ENCODE results near the gene ZNF311.

Gene ZNF311

DNA sequence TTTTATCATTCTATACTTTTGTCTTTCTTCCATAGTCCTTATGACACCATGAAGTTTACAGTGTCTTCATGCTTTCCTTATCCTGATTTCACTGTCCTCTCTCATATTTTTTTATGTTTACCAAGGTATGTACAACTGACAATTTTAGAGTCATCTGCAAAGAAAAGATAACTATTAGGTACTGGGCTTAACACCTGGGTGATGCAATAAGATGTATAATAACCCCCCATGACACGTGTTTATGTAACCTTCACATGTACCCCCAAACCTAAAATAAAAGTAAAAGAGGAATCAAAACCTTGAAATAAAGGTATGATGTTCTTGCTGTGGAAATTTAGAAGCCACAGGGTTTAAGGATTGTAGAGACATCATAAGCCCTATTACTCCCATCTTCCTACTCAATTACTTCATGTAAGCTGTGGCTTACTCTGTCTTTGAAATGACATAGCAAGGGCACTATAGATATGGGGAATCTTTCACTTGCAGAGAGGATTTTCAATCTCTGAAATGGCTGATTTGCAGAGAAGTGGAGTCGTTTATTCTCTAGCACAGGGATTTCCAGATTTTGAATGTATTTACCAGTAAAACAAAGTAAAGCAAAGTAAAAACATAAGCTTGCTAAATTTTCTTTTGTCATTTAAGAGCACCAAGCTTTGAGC, 20.9 kb upstream of the ZNF311 start:
- Histone ChIP-seq H3K9me3 (ENCODE audit: severe bottlenecking) (no peaks in the 10 kb centered on the region), H3K27me3 (ENCODE audit: insufficient read depth, poor library complexity, severe bottlenecking) (peaks cover 10% of the 10 kb centered on the region), H3K4me3 (ENCODE audit: severe bottlenecking) (no peak overlapping the region), H3K36me3 (ENCODE audit: low read depth) (no peaks in the 10 kb centered on the region), H3K27ac (ENCODE audit: poor library complexity, severe bottlenecking) (no peak overlapping the region), H3K4me1 (ENCODE audit: insufficient read depth, poor library complexity, severe bottlenecking) (no peaks in the 10 kb centered on the region)
- DNase-seq (ENCODE audit: low spot score), result no peak
- TF ChIP-seq, protein P1, sequence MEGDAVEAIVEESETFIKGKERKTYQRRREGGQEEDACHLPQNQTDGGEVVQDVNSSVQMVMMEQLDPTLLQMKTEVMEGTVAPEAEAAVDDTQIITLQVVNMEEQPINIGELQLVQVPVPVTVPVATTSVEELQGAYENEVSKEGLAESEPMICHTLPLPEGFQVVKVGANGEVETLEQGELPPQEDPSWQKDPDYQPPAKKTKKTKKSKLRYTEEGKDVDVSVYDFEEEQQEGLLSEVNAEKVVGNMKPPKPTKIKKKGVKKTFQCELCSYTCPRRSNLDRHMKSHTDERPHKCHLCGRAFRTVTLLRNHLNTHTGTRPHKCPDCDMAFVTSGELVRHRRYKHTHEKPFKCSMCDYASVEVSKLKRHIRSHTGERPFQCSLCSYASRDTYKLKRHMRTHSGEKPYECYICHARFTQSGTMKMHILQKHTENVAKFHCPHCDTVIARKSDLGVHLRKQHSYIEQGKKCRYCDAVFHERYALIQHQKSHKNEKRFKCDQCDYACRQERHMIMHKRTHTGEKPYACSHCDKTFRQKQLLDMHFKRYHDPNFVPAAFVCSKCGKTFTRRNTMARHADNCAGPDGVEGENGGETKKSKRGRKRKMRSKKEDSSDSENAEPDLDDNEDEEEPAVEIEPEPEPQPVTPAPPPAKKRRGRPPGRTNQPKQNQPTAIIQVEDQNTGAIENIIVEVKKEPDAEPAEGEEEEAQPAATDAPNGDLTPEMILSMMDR (IDR thresholded peaks at IDR 0.05; ENCODE audit: poor library complexity, severe bottlenecking), result no peak
- no peak for ATAC-seq (ENCODE audit: low read depth)

DNA sequence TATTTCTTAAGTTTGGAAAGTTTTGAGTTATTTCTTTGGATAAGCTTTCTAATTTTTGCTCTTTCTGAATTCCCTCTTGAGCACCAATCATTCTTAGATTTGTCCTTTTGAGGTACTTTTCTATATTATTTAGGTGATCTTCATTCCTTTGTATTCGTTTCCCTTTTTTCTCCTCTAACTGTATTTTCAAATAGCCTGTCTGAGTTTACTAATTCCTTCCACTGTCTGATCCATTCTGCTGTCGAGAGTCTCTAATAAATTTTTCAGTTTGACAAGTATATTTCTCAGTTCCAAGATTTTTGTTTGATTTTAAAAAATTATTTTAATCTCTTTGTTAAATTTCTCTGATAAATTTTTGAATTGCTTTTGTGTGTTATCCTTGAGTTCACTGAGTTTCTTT, 16.3 kb upstream of the ZNF311 start:
- no peak for DNase-seq (ENCODE audit: low spot score)
- Histone ChIP-seq H3K36me3 (ENCODE audit: low read depth) (no peaks in the 10 kb centered on the region), H3K9me3 (ENCODE audit: severe bottlenecking) (no peaks in the 10 kb centered on the region), H3K27ac (ENCODE audit: poor library complexity, severe bottlenecking) (no peak overlapping the region), H3K27me3 (ENCODE audit: insufficient read depth, poor library complexity, severe bottlenecking) (peaks cover 10% of the 10 kb centered on the region), H3K4me3 (ENCODE audit: severe bottlenecking) (no peak overlapping the region), H3K4me1 (ENCODE audit: insufficient read depth, poor library complexity, severe bottlenecking) (no peaks in the 10 kb centered on the region)
- no peak for ATAC-seq (ENCODE audit: low read depth)
- TF ChIP-seq, protein P1 (IDR thresholded peaks at IDR 0.05; ENCODE audit: poor library complexity, severe bottlenecking), result no peak

DNA sequence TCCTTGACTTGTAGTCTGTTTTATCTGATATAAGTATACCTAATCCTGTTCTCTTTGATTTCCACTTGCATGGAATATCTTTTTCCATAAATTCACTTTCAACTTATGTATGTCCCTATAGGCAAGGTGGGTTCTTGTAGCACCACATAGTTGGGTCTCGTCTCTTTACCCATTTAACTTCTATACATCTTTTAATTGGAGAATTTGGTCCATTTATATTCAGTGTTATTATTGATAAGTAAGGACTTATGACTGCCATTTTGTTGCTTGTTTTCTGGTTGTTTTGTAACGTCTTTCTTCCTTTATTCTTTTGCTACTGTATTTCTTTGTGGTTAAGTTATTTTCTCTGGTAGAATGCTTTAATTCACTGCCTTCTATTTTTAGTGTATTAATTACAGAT, 14.5 kb upstream of the ZNF311 start:
- ATAC-seq (ENCODE audit: low read depth) (no peak), DNase-seq (ENCODE audit: low spot score) (no peak)
- Histone ChIP-seq H3K27me3 (ENCODE audit: insufficient read depth, poor library complexity, severe bottlenecking) (peaks cover 7% of the 10 kb centered on the region), H3K4me3 (ENCODE audit: severe bottlenecking) (no peak overlapping the region), H3K4me1 (ENCODE audit: insufficient read depth, poor library complexity, severe bottlenecking) (no peaks in the 10 kb centered on the region), H3K9me3 (ENCODE audit: severe bottlenecking) (no peaks in the 10 kb centered on the region), H3K27ac (ENCODE audit: poor library complexity, severe bottlenecking) (no peak overlapping the region), H3K36me3 (ENCODE audit: low read depth) (no peaks in the 10 kb centered on the region)
- TF ChIP-seq, protein P1 (IDR thresholded peaks at IDR 0.05; ENCODE audit: poor library complexity, severe bottlenecking), result no peak

DNA sequence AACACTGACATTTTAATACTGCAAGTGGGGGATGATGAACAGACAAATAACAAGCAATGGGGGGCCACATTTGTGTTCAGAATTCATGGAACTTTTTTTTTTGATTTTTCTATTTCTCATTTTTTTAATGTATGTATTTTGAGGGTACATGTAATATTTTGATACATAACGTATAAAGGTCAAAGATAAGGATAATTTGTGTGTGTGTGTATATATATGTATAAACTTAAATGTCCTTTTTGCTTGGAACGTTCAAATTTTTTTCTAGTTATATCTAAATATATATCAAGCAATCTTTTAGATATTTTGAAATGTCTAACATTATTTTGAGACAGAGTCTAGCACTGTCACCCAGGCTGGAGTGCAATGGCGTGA, 12.3 kb upstream of the ZNF311 start:
- Histone ChIP-seq H3K36me3 (ENCODE audit: low read depth) (no peaks in the 10 kb centered on the region), H3K27ac (ENCODE audit: poor library complexity, severe bottlenecking) (no peak overlapping the region), H3K4me3 (ENCODE audit: severe bottlenecking) (no peak overlapping the region), H3K27me3 (ENCODE audit: insufficient read depth, poor library complexity, severe bottlenecking) (no peaks in the 10 kb centered on the region), H3K9me3 (ENCODE audit: severe bottlenecking) (no peaks in the 10 kb centered on the region), H3K4me1 (ENCODE audit: insufficient read depth, poor library complexity, severe bottlenecking) (no peaks in the 10 kb centered on the region)
- TF ChIP-seq, protein P1 (IDR thresholded peaks at IDR 0.05; ENCODE audit: poor library complexity, severe bottlenecking), result peak; percentile 8
- ATAC-seq (ENCODE audit: low read depth) (no peak), DNase-seq (ENCODE audit: low spot score) (no peak)

All from RWPE2 (cell line).